AG20443 (cell line): ENCODE data around the gene MARCHF9.

ENCODE experiments used
- DNase-seq: peaks from one replicate; pipeline ENCODE4 v3.0.0; 2012; ENCODE audit warnings: low spot score, mixed read lengths

Gene MARCHF9

GRCh38 chr12:57755194-57755453 is 221 bp downstream of the MARCHF9 start:
- no peak for DNase-seq

DNA sequence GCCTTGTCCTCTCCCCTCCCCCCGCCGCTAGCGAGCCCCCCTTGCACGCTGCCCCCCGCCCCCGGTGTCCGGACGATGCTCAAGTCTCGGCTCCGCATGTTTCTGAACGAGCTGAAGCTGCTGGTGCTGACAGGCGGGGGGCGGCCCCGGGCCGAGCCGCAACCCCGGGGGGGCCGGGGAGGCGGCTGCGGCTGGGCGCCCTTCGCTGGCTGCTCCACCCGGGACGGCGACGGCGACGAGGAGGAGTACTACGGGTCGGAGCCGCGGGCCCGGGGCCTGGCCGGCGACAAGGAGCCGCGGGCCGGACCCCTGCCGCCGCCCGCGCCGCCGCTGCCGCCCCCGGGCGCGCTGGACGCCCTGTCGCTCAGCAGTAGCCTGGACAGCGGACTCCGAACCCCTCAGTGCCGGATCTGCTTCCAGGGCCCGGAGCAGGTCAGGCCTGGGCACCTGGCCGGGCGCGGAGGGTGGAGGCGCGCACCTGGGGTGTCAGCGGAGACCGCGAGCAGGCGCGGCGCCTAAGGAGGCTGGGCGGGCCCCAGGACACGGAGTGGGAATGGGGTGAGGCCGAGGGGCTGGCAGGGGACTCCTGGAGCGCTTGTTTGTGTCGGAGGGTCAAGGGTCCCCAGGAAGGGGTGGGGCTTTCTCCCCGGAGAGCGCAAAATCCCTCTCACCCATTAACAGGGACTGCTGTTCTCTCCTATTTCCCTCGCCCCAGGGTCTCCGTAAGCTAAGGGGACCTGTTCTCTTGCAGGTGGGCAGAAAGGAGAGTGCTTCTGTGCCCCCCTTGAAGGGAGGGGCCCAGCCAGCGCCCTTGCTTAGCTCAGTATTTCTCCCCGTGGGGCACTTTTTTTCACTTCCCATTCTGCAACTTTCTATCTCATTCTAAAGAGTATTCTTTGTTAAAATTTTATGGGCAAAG is 810 bp downstream of the MARCHF9 start:
- peak; percentile 47 for DNase-seq

GRCh38 chr12:57756406-57757341 is 1.8 kb downstream of the MARCHF9 start:
- DNase-seq, result no peak

GRCh38 chr12:57757771-57758170 is 2.9 kb downstream of the MARCHF9 start:
- no peak for DNase-seq

GRCh38 chr12:57758552-57759359 is 3.9 kb downstream of the MARCHF9 start:
- DNase-seq, result no peak

DNA sequence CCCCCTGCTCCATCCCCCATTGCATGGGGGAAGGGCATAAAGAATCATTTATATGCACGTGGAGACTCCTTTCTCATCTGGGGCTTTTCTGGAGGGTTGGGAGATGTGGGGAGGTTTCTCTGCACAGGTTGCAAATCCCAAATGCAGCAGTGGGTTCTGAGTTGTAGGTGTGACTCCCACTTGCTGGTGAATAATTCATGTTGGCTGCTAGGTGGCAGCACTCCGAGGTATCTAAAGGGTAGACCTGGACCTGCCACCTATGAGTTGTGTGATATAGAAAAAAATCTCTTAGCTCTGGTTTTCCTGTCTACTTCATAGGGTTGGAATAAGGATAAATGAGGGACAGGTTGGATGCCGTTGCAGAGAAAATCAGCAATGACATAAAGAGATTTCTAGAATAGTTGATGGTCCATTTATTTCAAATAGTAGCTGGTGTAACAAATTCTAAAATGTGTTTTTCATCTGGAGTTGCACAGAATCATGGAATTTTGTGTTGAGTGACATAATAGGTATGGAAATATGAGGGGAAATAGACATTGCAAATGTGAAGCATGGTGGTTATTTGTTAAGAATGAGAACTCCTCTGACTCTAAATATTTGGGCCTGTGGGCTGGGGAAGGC is 4.6 kb downstream of the MARCHF9 start:
- no peak for DNase-seq

GRCh38 chr12:57760347-57760982 is 5.6 kb downstream of the MARCHF9 start:
- no peak for DNase-seq

DNA sequence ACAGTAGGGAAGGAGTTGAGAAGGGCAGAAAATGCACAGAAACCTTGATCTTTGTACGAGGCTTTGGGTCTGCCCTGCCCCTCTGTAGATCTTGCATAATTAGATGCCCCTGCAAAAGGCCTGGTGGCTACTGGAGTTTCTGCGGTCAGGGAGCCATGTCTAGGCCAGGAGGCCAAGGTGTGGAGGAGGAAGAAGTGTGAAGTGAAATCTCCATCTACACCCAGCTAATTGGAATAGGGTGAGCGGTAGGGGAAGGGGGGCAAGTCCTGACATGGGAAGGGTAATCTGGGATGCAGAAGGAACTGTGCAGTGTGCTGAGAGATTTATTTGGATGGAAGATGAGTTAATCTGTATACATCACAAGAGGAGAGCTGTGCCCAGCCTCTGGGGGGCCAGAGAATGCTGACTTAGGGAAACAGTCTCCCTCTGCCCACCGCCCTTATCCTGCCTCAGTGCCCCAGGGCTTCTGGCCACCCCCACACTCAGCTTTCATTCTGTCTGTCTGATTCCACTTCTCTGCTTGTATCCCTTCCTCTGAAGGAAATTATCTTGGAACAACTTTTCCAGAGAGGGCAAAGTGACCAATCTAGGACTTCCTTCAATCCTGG is 6.6 kb downstream of the MARCHF9 start:
- no peak for DNase-seq

DNA sequence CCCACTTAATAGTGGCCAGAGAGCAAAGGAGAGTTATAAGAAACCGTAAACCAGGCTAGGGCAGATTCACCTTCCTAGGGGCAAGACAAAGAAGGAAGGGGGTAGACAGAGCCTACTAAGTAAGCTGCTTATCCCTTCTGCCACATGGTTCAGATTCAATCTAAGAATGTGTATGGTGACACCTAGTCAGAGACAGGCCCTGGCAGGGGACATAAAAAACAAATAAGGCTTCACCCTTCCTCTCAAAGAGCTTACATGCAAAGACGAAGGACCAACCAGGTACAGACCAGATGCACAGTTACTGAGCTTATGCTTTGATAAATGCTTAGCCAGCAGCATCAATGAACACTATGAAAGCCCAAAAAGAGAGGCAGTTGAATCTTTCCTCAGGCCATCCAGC is 7.6 kb downstream of the MARCHF9 start:
- no peak for DNase-seq

DNA sequence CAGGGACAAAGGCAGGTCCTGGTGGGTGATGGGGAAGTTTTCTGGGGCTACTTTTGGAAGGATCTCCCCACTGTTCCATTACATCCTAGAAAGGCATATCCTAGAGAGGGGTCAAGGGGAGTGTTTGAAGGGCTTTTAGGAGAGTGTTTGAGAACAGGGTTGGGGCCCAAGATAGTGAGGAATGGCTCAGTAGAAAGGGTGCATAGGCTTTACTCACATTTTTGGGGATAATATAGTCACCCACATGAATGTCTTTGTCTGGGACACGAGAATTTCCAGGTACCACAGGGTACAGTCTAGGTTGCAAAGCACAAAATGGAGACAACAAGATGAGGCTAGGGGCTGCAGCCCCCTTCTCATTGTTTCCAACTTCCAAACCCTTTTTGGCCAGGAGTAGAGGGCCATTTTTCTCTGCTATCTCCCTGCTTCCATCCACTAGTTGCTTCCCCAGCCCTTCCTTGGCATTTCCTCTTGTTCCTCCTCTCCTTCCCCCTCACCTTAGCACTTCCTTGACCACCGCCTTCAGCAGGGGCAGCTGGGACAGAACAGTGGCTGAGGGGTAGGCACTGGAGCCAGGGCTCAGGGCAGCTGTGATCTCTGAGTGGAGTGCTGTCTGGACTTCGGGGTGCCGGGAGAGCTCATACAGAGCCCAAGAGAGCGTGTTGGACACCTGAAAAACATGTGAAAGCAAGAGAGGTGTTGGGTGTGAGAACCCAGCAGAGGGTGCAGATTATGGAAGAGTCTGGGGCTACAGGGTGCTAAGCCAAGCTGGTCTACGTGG is 9.2 kb downstream of the MARCHF9 start:
- no peak for DNase-seq

DNA sequence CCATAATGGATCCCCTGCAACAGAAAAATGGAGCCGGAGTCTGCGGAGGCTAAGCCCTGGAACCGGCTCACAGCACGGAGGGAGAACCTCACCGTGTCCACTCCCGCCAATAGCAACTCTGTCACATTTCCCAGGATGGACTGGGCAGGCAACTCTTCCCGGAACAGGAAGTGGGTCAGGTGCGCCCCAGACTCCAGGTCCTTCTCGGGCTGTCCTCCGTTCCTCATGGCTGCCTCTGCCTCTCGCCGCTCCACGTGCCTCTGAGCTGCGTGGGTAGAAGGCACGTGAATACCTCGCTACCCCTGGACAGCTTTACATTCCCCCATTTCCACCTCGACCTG is 9.7 kb downstream of the MARCHF9 start:
- no peak for DNase-seq

DNA sequence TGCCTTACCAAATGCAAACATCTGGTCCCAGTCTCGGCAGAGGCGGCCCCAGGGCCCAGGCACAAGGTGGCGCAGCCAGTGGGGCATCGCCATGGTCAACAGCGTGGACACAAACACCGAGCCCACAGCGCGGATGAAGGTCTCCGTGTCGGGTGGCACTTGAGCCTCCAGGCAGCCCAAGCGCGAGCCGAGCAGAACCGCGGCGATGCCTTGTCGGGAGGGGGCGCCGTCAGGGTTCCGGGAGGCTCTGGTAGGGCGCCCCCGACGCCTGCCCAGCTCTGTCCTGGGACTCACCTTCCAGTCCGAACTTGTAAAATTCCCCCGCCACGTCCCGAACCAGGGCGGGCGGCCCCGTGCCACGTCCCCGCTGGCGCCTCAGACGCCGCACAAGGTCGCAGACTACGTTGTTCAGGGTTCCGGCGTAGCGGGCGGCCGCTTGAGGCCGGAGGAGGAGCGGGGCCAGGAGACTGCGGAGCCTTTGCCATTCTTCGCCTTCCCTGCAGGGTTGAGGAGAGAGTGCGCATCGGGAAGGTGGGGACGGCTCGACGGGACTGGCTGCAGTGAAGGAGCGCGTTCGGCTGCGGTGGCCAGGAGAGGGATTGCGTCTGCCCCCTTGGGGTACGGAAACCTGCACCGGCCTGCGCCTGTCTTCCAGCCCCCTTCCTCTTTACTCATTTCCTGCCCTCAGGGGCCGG is 10.2 kb downstream of the MARCHF9 start:
- peak; percentile 59 for DNase-seq

- DNase-seq, result no peak
Observed at GRCh38 chr12:57765698-57766463, 11.0 kb downstream of the MARCHF9 start.

GRCh38 chr12:57766464-57767304 is 11.8 kb downstream of the MARCHF9 start, which contains the start of gene CYP27B1:
Gene CYP27B1, minus strand, starts transcription at chr12:57767078. Its CDS starts 37 bp downstream, at chr12:57767041.
- no peak for DNase-seq

GRCh38 chr12:57767305-57767698 is 12.4 kb downstream of the MARCHF9 start:
- no peak for DNase-seq

GRCh38 chr12:57767876-57768275 is 13.0 kb downstream of the MARCHF9 start:
- no peak for DNase-seq

GRCh38 chr12:57769594-57769993 is 14.7 kb downstream of the MARCHF9 start:
- DNase-seq, result no peak

GRCh38 chr12:57770734-57771133 is 15.8 kb downstream of the MARCHF9 start:
- DNase-seq, result no peak
